GM18498 (cell line): ENCODE measurements around the gene CEP68.
"Not testable (repeated sequence)": the region's sequence is repeated elsewhere in the genome, so short reads cannot be mapped to it uniquely, and the experiment has no call there.

ENCODE experiments used
- ATAC-seq: cut with Tn5 transposase; IDR thresholded peaks from one replicate; pipeline ENCODE4 v1.9.1; 2021; ENCODE audit warnings: mild to moderate bottlenecking, moderate library complexity; ENCODE audit not compliant: unreplicated experiment

Gene CEP68

GRCh38 chr2:65125457-65125856 is 69.2 kb downstream of the CEP68 start:
- ATAC-seq: not testable (repeated sequence)

GRCh38 chr2:65128297-65129190 is 72.3 kb downstream of the CEP68 start:
- ATAC-seq: no peak

- ATAC-seq: peak; percentile 2
Observed at GRCh38 chr2:65129286-65129825, 73.1 kb downstream of the CEP68 start.

- ATAC-seq: peak; percentile 95
Observed at GRCh38 chr2:65129826-65130663, 73.8 kb downstream of the CEP68 start, which contains the start of gene RAB1A. TSS of gene RAB1A (minus strand) at chr2:65130106. CDS start at chr2:65129915, 191 bp downstream.

- peak; percentile 32 for ATAC-seq
Observed at GRCh38 chr2:65130664-65131175, 74.5 kb downstream of the CEP68 start.

- not testable (repeated sequence) for ATAC-seq
Observed at GRCh38 chr2:65132930-65133329, 76.7 kb downstream of the CEP68 start.

- ATAC-seq: no peak
Observed at GRCh38 chr2:65133626-65134025, 77.4 kb downstream of the CEP68 start.

GRCh38 chr2:65134158-65134557 is 77.9 kb downstream of the CEP68 start:
- ATAC-seq: no peak

- no peak for ATAC-seq
Observed at GRCh38 chr2:65136253-65136652, 80.0 kb downstream of the CEP68 start.
